Posterior cingulate gyrus (tissue), 11 donors: ENCODE results near the gene KRTDAP.

Experiments
- DNase-seq, 10 donors: peaks; one replicate each; pipeline versions ENCODE4 v3.0.0 to v3.0.0-alpha.2; 2020 to 2021; ENCODE audit warnings: mixed read lengths in 3 of 10
- intact Hi-C: fragments of 100-400 bp; cut with DNase I; formaldehyde crosslinking; loops from one replicate; pipeline ENCODE4 v1.15.1; 2023

KRTDAP gene

DNA sequence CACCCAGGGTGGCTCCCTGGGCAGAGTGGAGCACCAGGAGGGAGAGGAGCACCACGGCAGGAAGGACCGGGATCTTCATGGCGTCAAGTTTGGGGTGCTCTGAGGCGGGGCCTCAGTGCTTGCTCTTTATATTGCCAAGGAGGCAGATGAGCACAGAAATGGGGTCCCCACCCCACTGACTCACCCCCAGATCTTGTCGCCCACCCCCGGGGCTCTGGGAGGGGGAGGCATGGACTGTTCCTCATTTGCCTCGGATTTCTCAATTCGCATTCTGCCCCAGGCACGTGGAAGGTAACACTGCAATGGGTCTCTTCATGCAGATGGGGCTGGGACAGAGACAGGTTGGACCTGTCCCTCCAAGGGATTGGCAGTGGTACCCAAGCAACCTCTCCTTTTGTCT, at the start of gene KRTDAP:
KRTDAP (minus strand) TSS at position 101 of the 400 bp plus-strand sequence; CDS start at position 79, 22 bp downstream.
- no peak for DNase-seq
- intact Hi-C loops = loop anchor here (10.0 kb wide), 1 partner anchor 226 kb away; the partner anchor contains the start of gene USF2

DNA sequence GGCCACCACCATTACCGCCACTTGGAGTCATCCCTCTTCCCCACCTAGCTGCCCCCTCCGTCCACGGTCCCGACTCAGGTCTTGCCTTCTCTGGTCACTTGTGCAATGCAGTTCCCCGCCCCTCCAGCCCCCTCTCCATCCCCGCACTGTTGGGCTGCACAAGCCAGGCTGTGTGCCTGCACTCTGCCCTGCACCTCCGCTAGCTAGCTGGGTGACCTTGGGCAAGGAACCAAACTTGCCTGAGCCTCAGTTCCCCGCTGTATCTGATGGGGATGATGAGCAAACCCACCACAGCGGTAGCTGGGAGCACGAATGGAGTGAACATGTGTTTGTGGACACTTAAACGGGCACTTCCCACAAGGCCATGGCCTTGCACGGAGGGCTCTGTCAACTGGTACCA, 49.6 kb upstream of the KRTDAP start:
- intact Hi-C loops = no loop called here

DNA sequence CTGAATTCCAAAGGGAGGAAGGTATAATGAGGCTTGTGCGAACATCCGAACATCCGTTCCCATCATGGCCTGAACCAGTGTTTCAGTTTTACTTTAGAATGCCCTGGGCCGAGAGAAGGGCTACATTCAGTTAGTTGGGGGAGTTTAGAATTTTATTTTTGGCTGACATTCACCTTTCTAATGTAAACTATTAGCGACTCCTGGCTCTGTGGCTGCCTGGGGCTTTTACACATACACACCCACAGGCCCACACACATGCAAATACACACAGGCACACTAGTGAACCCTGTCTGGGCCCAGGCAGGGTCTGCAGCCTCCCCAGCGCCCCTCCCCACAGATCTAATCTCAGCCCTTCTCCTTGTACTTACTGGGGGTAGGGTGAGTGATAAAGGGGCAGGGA, 49.0 kb upstream of the KRTDAP start:
- no peak for DNase-seq
- intact Hi-C loops = no loop called here

More for the DNA sequence above, 49.6 kb upstream of the KRTDAP start:
- no peak for DNase-seq

DNA sequence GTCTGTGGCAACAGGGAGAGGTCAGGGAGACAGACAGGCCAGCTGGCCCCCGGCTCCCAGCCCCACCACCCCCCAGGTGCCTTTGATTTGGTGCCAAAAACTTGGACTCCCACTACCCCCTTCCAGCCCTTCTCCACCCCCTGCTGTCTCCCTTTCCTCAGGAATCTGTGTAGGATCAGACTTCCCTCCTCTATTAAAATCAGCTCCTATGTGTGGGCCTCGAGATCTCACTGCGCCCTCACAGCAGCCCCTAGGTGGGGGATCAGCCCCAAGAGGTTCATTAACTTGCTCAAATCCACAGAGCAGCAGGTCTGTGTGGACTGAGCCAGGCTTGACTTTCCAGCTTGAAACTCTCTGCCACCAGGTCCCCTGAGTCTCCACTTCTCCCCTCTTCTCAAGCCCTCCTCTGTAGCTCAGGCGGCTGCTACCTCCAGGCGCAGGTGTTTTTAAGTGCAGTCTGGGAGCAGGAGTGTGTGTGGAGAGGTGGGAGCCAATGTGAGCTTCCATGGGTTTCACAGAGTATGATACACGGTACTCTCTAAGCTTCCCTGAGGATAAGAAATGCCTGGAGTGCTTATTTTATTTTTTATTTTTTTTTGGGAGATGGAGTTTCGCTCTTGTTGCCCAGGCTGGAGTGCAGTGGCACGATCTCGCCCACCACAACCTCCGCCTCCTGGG, 44.7 kb upstream of the KRTDAP start:
- no peak for DNase-seq
- intact Hi-C loops = no loop called here

GRCh38 chr19:35533822-35534392, 43.6 kb upstream of the KRTDAP start:
- intact Hi-C loops = no loop called here

GRCh38 chr19:35533201-35533821, 43.0 kb upstream of the KRTDAP start, which contains the start of gene GAPDHS:
GAPDHS (plus strand) TSS chr19:35533456; CDS start chr19:35533528, 72 bp downstream.
- intact Hi-C loops = no loop called here
- DNase-seq = no peak

More at GRCh38 chr19:35533822-35534392, 43.6 kb upstream of the KRTDAP start:
- no peak for DNase-seq

- DNase-seq = no peak
- intact Hi-C loops = no loop called here
Observed at GRCh38 chr19:35531291-35531690, 41.0 kb upstream of the KRTDAP start.

- DNase-seq = no peak
Observed at GRCh38 chr19:35529241-35530218, 39.3 kb upstream of the KRTDAP start.

GRCh38 chr19:35528218-35529038, 38.2 kb upstream of the KRTDAP start, which contains the start of gene SBSN:
SBSN (minus strand) TSS chr19:35528311; CDS start chr19:35528281, 30 bp downstream.
- intact Hi-C loops = no loop called here
- no peak for DNase-seq

More at GRCh38 chr19:35529241-35530218, 39.3 kb upstream of the KRTDAP start:
- intact Hi-C loops = no loop called here

DNA sequence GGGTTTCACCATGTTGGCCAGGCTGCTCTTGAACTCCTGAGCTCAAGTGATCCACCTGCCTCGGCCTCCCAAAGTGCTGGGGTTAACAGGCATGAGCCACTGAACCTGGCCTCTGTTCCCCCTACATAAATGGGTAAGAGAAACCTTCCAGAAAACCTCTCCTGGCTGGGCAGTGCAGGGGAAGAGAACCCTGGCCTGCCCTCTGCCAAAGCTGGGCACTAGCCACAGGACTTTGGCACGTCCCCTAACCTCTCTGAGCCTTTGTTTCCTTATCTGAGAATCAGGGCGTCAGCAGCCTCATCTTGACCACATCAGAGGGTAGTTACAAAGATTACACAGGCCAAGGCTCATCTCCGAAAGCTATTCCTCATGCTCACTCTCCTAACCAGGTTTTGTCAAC, 35.6 kb upstream of the KRTDAP start:
- intact Hi-C loops = no loop called here
- no peak for DNase-seq

DNA sequence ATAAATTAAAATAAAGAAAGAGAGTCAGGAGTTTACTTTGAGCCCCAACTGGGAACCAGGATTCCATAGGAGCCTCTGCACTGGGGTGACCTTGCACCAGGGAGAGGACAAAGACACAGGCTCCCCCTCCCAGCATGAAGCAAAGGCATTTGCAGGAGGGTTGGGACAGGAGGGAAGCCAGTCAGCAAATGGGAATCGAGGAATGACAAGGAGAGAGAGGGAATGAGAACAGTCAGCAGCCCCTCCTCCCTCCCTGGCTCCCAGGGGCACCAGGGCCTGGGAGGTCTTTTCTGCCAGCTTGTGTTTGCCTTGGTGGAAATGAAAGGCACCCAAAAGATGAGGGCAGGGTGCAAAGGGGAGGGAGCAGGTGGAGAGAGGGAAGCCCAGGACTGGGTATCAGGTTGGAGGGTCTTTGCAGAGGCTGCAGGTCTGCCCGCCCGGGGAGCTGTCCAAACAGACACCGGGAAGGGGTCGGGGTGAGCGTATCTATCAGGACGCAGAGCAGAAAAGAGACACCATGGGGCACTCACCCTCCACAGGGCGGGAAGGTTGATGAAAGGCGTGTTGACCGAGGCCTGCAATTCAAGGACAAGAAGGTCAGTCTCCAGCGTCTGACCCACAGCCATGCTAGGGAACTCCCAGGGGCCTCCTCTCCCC, 34.0 kb upstream of the KRTDAP start:
- no peak for DNase-seq
- intact Hi-C loops = no loop called here

GRCh38 chr19:35522745-35523327, 32.6 kb upstream of the KRTDAP start:
- intact Hi-C loops = no loop called here
- no peak for DNase-seq

DNA sequence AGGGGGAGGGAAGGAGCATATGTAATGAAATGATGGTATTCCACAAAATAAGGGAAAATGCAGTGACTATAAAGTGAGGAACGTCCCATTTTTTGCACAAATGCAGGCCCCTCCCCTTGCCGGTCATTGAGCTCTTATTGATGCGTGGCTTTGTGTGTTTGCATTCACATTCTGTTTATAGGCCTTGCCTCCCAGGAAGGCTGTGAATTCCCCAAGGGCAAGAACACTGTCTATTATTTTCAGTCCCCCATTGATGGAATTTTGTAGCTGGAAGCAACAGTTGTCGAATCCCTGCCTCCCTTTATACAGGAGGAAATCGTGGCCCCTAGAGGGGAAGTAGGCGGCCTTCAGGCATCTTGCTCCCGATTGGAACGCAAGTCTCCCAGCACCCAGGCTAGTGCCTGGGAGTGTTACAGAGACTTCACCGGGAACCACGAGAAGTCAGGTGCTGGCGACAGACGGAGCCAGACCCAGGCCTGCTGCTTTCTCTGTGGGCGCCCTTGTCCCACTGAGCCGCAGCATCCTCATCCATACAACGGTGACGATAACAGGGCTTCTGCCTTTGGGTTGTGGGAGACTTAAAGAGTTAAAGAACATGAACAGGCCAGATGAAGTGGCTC, 31.0 kb upstream of the KRTDAP start:
- DNase-seq = no peak
- intact Hi-C loops = no loop called here

- no peak for DNase-seq
- intact Hi-C loops = no loop called here
Observed at GRCh38 chr19:35519291-35519690, 29.0 kb upstream of the KRTDAP start.

- intact Hi-C loops = no loop called here
- no peak for DNase-seq
Observed at GRCh38 chr19:35518313-35518712, 28.0 kb upstream of the KRTDAP start.

- intact Hi-C loops = no loop called here
- DNase-seq = no peak
Observed at GRCh38 chr19:35517342-35517741, 27.1 kb upstream of the KRTDAP start.

GRCh38 chr19:35516310-35516709, 26.0 kb upstream of the KRTDAP start:
- intact Hi-C loops = no loop called here
- no peak for DNase-seq

DNA sequence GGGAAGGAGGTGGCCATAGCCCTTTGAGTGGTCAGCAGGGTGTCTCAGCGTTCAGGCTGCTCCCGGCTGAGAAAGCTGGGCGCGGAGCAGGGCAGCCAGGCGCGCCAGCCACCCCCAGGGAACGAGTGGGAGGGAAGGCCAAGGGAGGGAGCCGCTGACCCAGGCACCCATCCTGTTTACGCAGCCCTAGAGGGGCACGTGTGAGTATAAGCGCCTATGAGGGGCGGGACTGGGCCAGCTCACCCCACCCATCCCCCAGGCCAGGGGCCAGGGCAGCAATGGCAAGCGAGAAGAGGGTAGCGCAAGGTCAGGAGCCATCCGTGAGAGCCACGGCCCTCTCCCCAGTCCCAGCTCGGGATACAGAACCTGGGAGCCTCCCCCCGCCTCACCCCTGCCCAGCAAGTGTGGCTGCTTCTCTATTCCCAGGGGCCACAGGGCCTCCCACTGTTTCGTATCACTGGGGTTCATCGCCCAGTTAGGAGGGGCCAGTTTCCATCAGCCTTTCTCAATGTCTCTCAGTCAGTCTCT, 24.1 kb upstream of the KRTDAP start:
- DNase-seq = no peak

More for the DNA sequence above, 24.1 kb upstream of the KRTDAP start:
- intact Hi-C loops = no loop called here
